Prostate gland (tissue), 2 donors: ENCODE results near the gene APBA1.

Experiments
- POLR2A ChIP-seq: fragments of 450-650 bp; IDR thresholded peaks from one replicate; pipeline ENCODE4 v1.6.1; 2016; ENCODE audit warnings: antibody characterized with exemption, mild to moderate bottlenecking
- POLR2AphosphoS5 ChIP-seq: sonication (generic); formaldehyde crosslinking; IDR thresholded peaks from one replicate; pipeline ENCODE4 v1.6.1; 2017; ENCODE audit warnings: antibody characterized with exemption
- TF ChIP-seq, protein P1 (sequence below), 4 experiments: fragments of 200-600 bp in 2 of 4; fragments of 450-650 bp in 2 of 4; sonication (generic) in 2 of 4; IDR thresholded peaks; 1 replicate in 3 of 4; 2 replicates in 1 of 4; pipeline ENCODE4 v1.5.1; 2016 to 2019; ENCODE audit warnings: antibody characterized with exemption in 4 of 4, mild to moderate bottlenecking in 2 of 4, moderate library complexity in 2 of 4

DNA sequence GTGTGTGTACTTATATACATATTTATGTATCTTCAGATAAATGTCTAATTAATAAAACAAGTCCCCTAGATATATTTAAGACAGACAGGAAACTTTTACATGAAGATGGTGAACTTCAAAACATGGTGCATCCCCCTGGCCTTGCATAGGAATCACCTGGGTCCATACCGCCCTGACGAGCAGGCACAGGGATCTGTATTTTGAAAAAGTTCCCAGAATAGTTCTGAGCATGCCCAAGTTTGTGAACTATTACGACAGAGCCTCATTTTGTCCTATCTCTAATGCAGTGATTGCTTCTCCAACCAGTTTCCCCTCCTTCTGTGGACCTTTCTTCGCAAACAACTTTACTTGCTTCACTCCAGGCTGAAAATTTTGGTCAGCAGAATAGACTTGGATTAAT lies 98.1 kb downstream of the APBA1 start:
- TF ChIP-seq POLR2AphosphoS5 (no peak), POLR2A (no peak)
- TF ChIP-seq, protein P1, sequence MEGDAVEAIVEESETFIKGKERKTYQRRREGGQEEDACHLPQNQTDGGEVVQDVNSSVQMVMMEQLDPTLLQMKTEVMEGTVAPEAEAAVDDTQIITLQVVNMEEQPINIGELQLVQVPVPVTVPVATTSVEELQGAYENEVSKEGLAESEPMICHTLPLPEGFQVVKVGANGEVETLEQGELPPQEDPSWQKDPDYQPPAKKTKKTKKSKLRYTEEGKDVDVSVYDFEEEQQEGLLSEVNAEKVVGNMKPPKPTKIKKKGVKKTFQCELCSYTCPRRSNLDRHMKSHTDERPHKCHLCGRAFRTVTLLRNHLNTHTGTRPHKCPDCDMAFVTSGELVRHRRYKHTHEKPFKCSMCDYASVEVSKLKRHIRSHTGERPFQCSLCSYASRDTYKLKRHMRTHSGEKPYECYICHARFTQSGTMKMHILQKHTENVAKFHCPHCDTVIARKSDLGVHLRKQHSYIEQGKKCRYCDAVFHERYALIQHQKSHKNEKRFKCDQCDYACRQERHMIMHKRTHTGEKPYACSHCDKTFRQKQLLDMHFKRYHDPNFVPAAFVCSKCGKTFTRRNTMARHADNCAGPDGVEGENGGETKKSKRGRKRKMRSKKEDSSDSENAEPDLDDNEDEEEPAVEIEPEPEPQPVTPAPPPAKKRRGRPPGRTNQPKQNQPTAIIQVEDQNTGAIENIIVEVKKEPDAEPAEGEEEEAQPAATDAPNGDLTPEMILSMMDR (IDR thresholded peaks at IDR 0.05): no peak
